Pancreas (tissue), 10 donors: ENCODE data around the gene PRRC2B. TPM values are rescaled to one million over a fixed set of nuclear protein-coding genes. Genes with fewer than 3 reads are reported as not detected.

Experiments
- ATAC-seq, 4 donors: fragments of 200-7000 bp; cut with Tn5 transposase; one replicate each; pipeline versions ENCODE4 v1.8.0 to v1.9.1; 2020; ENCODE audit warnings: mild to moderate bottlenecking in 4 of 4, moderate library complexity in 4 of 4
- DNase-seq, 6 donors: peaks; one replicate each; pipeline ENCODE4 v3.0.0-alpha.2; 2020
- FAIRE-seq: peaks from 2 replicates; lab custom pipeline; 2012; peaks lifted over from hg19 to GRCh38; lab: Jason Lieb, UNC
- H3K27ac ChIP-seq, 4 donors: fragments of 200-600 bp; sonication (generic); 1 replicate in 3 of 4; 2 replicates in 1 of 4; pipeline versions ENCODE4 v1.5.0 to v1.8.0; 2020
- H3K27me3 ChIP-seq, 4 donors: fragments of 200-600 bp; one replicate each; pipeline ENCODE4 v1.8.0; 2021
- H3K36me3 ChIP-seq, 3 donors: fragments of 200-600 bp; sonication (generic) in 1 of 3; one replicate each; pipeline versions ENCODE4 v1.5.0 to v1.8.0; 2020 to 2021
- H3K4me1 ChIP-seq, 3 donors: fragments of 200-600 bp; one replicate each; pipeline ENCODE4 v1.8.0; 2021
- H3K4me3 ChIP-seq, 4 donors: fragments of 200-600 bp; sonication (generic) in 2 of 4; one replicate each; pipeline versions ENCODE4 v1.5.0 to v1.8.0; 2020 to 2021
- H3K9me3 ChIP-seq, 4 donors: fragments of 200-600 bp; one replicate each; pipeline ENCODE4 v1.8.0; 2021
- CTCF ChIP-seq, 4 donors: fragments of 200-600 bp; sonication (generic) in 3 of 4; IDR thresholded peaks; one replicate each; pipeline versions ENCODE4 v1.5.0 to v1.8.0; 2021; ENCODE audit warnings: antibody characterized with exemption in 4 of 4
- WGBS, 2 donors: extraction: QIAGEN DNeasy Blood & Tissue Kit; methylation state at CpG; one replicate each; pipeline ENCODE4 v1.1.7; 2013; 5-methylcytosine and 5-hydroxymethylcytosine counted together
- intact Hi-C, 3 donors: fragments of 100-400 bp; cut with DNase I; formaldehyde crosslinking; loops; one replicate each; pipeline versions ENCODE4 v1.11.1 to v1.14.2; 2022
- polyA plus RNA-seq, 2 donors: library from polyadenylated mRNA; stranded (reverse); fragments of 200-250 nt; gene quantifications; one replicate each; pipeline ENCODE4 v1.2.3, GENCODE V29; 2013
- total RNA-seq, 6 donors: library from RNA; stranded (reverse); fragmentation: NEBNext Ultra II Directional in 4 of 6; extraction: Animal tissue kit (Norgen Biotek cat#: 25700) in 4 of 6; gene quantifications; one replicate each; pipeline versions ENCODE4 v1.2.1 to v1.2.4, GENCODE V29; 2021 to 2023
- donor health status: healthy with polysubstance abuse.
- donor health status: DM: no; HTN: no; CAD: no; lungs with moderate emphysema.
- donor health status: DM: no; HTN: no; CAD: no.
- donor health status: control.
- donor health status: control.
- donor health status: Bipolar disorder and iron deficiency.
- donor health status: DM: yes; HTN: yes; CAD: no.
- donor health status: DM: no; HTN: no; CAD: no.
- donor health status: DM: no; HTN: no; CAD: no.
- donor health status: DM: yes; HTN: yes; CAD: no.

The PRRC2B gene
- total and polyA plus RNA-seq, 8 donors = 44.8 to 132 (median 90.3) TPM

- DNase-seq (peak in 4 of 6 donors; percentile 45 to 79 (median 54)), FAIRE-seq (no peak), ATAC-seq (peak in 3 of 4 donors; percentile 31 to 51 (median 41))
- intact Hi-C loops = loop anchor here in 1 of 3 donors (10.0 kb wide), 1 partner anchor 124 kb away; no protein-coding TSS in a partner anchor
- Histone ChIP-seq H3K27me3 (no peaks in the 10 kb centered on the region), H3K4me3 (no peak overlapping the region), H3K36me3 (peaks cover 17 to 79% (median 68%) of the 10 kb centered on the region in 3 donors), H3K9me3 (no peaks in the 10 kb centered on the region), H3K4me1 (no peaks in the 10 kb centered on the region), H3K27ac (no peak overlapping the region)
- 50 to 52% methylated on average over 12 of the region's 12 CpGs for WGBS, 2 donors
- peak; percentile 13 to 34 (median 22) for TF ChIP-seq CTCF (IDR thresholded peaks at IDR 0.05)
These were observed 84.6 kb downstream of the PRRC2B start for GRCh38 chr9:131478421-131478868.

GRCh38 chr9:131478911-131479310, 85.0 kb downstream of the PRRC2B start:
- intact Hi-C loops = loop anchor here in 1 of 3 donors (10.0 kb wide), 1 partner anchor 124 kb away; no protein-coding TSS in a partner anchor
- FAIRE-seq (no peak), ATAC-seq (no peak), DNase-seq (peak in 1 of 6 donors; percentile 2)
- Histone ChIP-seq H3K27ac (no peak overlapping the region), H3K4me1 (no peaks in the 10 kb centered on the region), H3K4me3 (no peak overlapping the region), H3K27me3 (no peaks in the 10 kb centered on the region), H3K9me3 (no peaks in the 10 kb centered on the region), H3K36me3 (peaks cover 17 to 79% (median 68%) of the 10 kb centered on the region in 3 donors)
- TF ChIP-seq CTCF (IDR thresholded peaks at IDR 0.05) = no peak
- 87 to 89% methylated on average over 10 of the region's 10 CpGs for WGBS, 2 donors

- no peak for FAIRE-seq
- H3K27ac ChIP-seq = no peak overlapping the region
- intact Hi-C loops = no loop called here
These were observed 86.4 kb downstream of the PRRC2B start for GRCh38 chr9:131480258-131480657.

GRCh38 chr9:131481441-131482342, 87.8 kb downstream of the PRRC2B start:
- 86 to 87% methylated on average over 19 of the region's 19 CpGs for WGBS, 2 donors
- Histone ChIP-seq H3K4me3 (no peak overlapping the region), H3K27ac (no peak overlapping the region), H3K9me3 (no peaks in the 10 kb centered on the region), H3K4me1 (no peaks in the 10 kb centered on the region), H3K27me3 (no peaks in the 10 kb centered on the region), H3K36me3 (peaks cover 7 to 80% (median 71%) of the 10 kb centered on the region in 3 donors)
- ATAC-seq (no peak), DNase-seq (peak in 1 of 6 donors; percentile 36), FAIRE-seq (no peak)
- no peak for TF ChIP-seq CTCF (IDR thresholded peaks at IDR 0.05)
- intact Hi-C loops = no loop called here

More at GRCh38 chr9:131480258-131480657, 86.4 kb downstream of the PRRC2B start:
- DNase-seq = no peak
- Histone ChIP-seq H3K27me3 (no peaks in the 10 kb centered on the region), H3K9me3 (no peaks in the 10 kb centered on the region), H3K4me3 (no peak overlapping the region), H3K36me3 (peaks cover 17 to 80% (median 73%) of the 10 kb centered on the region in 3 donors), H3K4me1 (no peaks in the 10 kb centered on the region)
- 91 to 94% methylated on average over 1 of the region's 1 CpG for WGBS, 2 donors
- TF ChIP-seq CTCF (IDR thresholded peaks at IDR 0.05) = no peak
- ATAC-seq = no peak
